Liver (tissue), 9 donors: ENCODE data around the gene TSPEAR. TPM values are rescaled to one million over a fixed set of nuclear protein-coding genes. Genes with fewer than 3 reads are reported as not detected.

Source experiments
- DNase-seq: peaks from one replicate; pipeline ENCODE4 v3.0.0-alpha.2; 2017; ENCODE audit warnings: low spot score
- H3K27ac ChIP-seq, 2 donors: one replicate each; pipeline ENCODE4 v1.7.0; 2013; ENCODE audit warnings: inconsistent platforms in 2 of 2, low read length in 2 of 2, control low read depth in 1 of 2, low read depth in 1 of 2, mild to moderate bottlenecking in 1 of 2
- H3K27me3 ChIP-seq, 4 donors: one replicate each; pipeline versions ENCODE4 v1.6.1 to v1.7.0; 2013; ENCODE audit warnings: low read length in 3 of 4, inconsistent platforms in 1 of 4, mild to moderate bottlenecking in 1 of 4, moderate library complexity in 1 of 4; ENCODE audit not compliant: control insufficient read depth in 4 of 4, insufficient read depth in 4 of 4
- H3K36me3 ChIP-seq, 4 donors: one replicate each; pipeline versions ENCODE4 v1.6.1 to v1.7.0; 2013; ENCODE audit warnings: low read length in 3 of 4, mild to moderate bottlenecking in 3 of 4, low read depth in 1 of 4, moderate library complexity in 1 of 4; ENCODE audit not compliant: control insufficient read depth in 4 of 4, insufficient read depth in 3 of 4
- H3K4me1 ChIP-seq, 4 donors: one replicate each; pipeline versions ENCODE4 v1.6.1 to v1.7.0; 2013; ENCODE audit warnings: low read length in 3 of 4, mild to moderate bottlenecking in 3 of 4, moderate library complexity in 1 of 4; ENCODE audit not compliant: control insufficient read depth in 4 of 4, insufficient read depth in 4 of 4
- H3K4me3 ChIP-seq, 3 donors: one replicate each; pipeline versions ENCODE4 v1.6.1 to v1.7.0; 2013; ENCODE audit warnings: low read length in 3 of 3, control low read depth in 1 of 3, low read depth in 1 of 3, mild to moderate bottlenecking in 1 of 3
- H3K9ac ChIP-seq, 2 donors: one replicate each; pipeline ENCODE4 v1.7.0; 2013; ENCODE audit warnings: low read length in 2 of 2, mild to moderate bottlenecking in 2 of 2, moderate library complexity in 2 of 2, control low read depth in 1 of 2, low read depth in 1 of 2
- H3K9me3 ChIP-seq, 4 donors: one replicate each; pipeline versions ENCODE4 v1.6.1 to v1.7.0; 2013; ENCODE audit warnings: low read length in 3 of 4; ENCODE audit not compliant: control insufficient read depth in 4 of 4
- ATF3 ChIP-seq: IDR thresholded peaks from 2 replicates; pipeline ENCODE4 v1.6.1; 2016; ENCODE audit warnings: antibody characterized with exemption
- CTCF ChIP-seq: fragments of 150-350 bp; IDR thresholded peaks from 2 replicates; pipeline ENCODE4 v1.5.1; 2017; ENCODE audit warnings: improper control_type of control experiment, low read depth, low read length; ENCODE audit not compliant: missing input control
- FOXA1 ChIP-seq: IDR thresholded peaks from 2 replicates; pipeline ENCODE4 v1.6.1; 2016; ENCODE audit warnings: antibody characterized with exemption
- FOXA2 ChIP-seq: IDR thresholded peaks from 2 replicates; pipeline ENCODE4 v1.6.1; 2016; ENCODE audit warnings: antibody characterized with exemption
- HNF4G ChIP-seq: IDR thresholded peaks from 2 replicates; pipeline ENCODE4 v1.6.1; 2016; ENCODE audit warnings: antibody characterized with exemption
- JUND ChIP-seq, 2 donors: IDR thresholded peaks; 2 replicates each; pipeline ENCODE4 v1.6.1; 2016; ENCODE audit warnings: antibody characterized with exemption in 2 of 2
- NR2F2 ChIP-seq: IDR thresholded peaks from 2 replicates; pipeline ENCODE4 v1.6.1; 2016; ENCODE audit warnings: antibody characterized with exemption
- RAD21 ChIP-seq, 2 donors: IDR thresholded peaks; 2 replicates each; pipeline ENCODE4 v1.6.1; 2016; ENCODE audit warnings: antibody characterized with exemption in 2 of 2, mild to moderate bottlenecking in 2 of 2
- RXRA ChIP-seq, 2 donors: IDR thresholded peaks; 2 replicates each; pipeline ENCODE4 v1.6.1; 2017 to 2018; ENCODE audit warnings: antibody characterized with exemption in 2 of 2, mild to moderate bottlenecking in 1 of 2
- TAF1 ChIP-seq: conservative IDR thresholded peaks from 2 replicates; pipeline ENCODE4 v1.6.1; 2016; ENCODE audit warnings: antibody characterized with exemption, mild to moderate bottlenecking
- YY1 ChIP-seq: IDR thresholded peaks from 2 replicates; pipeline ENCODE4 v1.6.1; 2016; ENCODE audit warnings: antibody characterized with exemption, mild to moderate bottlenecking
- WGBS: extraction: QIAGEN DNeasy Blood & Tissue Kit; methylation state at CpG from one replicate; pipeline ENCODE4 v1.1.7; 2013; 5-methylcytosine and 5-hydroxymethylcytosine counted together
- polyA plus RNA-seq, 2 donors: library from polyadenylated mRNA; stranded (reverse) in 1 of 2; unstranded in 1 of 2; fragments of 200-250 nt in 1 of 2; fragments of >200 nt in 1 of 2; fragmentation: Nextera tagmentation in 1 of 2; extraction: Ambion mirVana in 1 of 2; gene quantifications; one replicate each; pipeline versions ENCODE4 v1.2.1 to v1.2.3, GENCODE V29; 2013 to 2015
- total RNA-seq, 2 donors: library from RNA; depleted of rRNA; stranded (reverse); fragments of >200 nt; gene quantifications; one replicate each; pipeline ENCODE4 v1.2.3, GENCODE V29; 2014
- TF ChIP-seq, protein P1 (sequence below): IDR thresholded peaks from 2 replicates; pipeline ENCODE4 v1.6.1; 2016; ENCODE audit warnings: antibody characterized with exemption
- TF ChIP-seq, protein P2 (sequence below): IDR thresholded peaks from 2 replicates; pipeline ENCODE4 v1.6.1; 2016; ENCODE audit warnings: antibody characterized with exemption, mild to moderate bottlenecking
- TF ChIP-seq, protein P3 (sequence below): IDR thresholded peaks from 2 replicates; pipeline ENCODE4 v1.6.1; 2016; ENCODE audit warnings: antibody characterized with exemption
- donor health status: healthy.
- donor health status: healthy.
- donor health status: healthy.
- donor health status: healthy.
- donor health status: healthy.

TSPEAR gene
- total and polyA plus RNA-seq, 4 donors: under 0.01 to 0.14 (median 0.01) TPM; not detected in 1

- no peak for TF ChIP-seq NR2F2
- TF ChIP-seq HNF4G: no peak
Measured at GRCh38 chr21:44706706-44707581, 4.4 kb downstream of the TSPEAR start (continued).

DNA sequence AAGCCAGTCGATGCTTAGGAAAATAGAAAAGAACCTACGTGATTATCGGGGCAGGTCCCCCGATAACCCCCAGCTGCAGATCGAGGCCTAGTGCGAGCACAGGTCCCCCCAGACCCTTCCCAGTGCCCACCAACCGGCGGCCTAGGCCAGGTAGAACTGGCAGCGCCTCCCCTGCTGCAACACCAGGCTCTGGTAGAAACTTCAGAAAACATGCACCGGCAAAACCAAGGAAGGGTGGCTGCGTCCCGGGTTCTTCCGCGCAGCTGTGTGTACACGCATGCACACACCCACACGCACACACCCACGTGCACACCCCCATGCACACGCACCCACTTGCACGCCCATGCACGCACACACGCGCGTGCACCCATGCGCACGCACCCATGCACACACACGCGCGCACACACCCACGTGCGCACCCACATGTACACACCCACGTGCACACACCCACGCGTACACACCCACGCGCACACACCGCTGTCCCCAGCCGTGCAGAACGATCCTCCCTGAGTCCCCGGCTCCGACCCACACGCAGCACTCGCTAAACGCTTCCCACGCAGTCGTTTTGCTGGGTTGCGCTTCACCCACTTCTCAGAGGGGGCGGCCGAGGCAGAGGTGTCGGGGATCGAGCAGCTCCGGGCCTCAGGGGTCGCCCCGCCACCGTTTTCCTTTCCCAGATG is 5.2 kb downstream of the TSPEAR start:
- no peak overlapping the region for H3K27ac ChIP-seq
- no peak overlapping the region for H3K4me3 ChIP-seq
- H3K4me1 ChIP-seq: peaks cover 2 to 11% (median 6%) of the 10 kb centered on the region in 4 donors
- no peak for TF ChIP-seq CTCF
- no peak for TF ChIP-seq RAD21 (IDR thresholded peaks at IDR 0.05)
- TF ChIP-seq JUND (IDR thresholded peaks at IDR 0.05): no peak
- TF ChIP-seq ATF3: no peak
- TF ChIP-seq, protein P1, sequence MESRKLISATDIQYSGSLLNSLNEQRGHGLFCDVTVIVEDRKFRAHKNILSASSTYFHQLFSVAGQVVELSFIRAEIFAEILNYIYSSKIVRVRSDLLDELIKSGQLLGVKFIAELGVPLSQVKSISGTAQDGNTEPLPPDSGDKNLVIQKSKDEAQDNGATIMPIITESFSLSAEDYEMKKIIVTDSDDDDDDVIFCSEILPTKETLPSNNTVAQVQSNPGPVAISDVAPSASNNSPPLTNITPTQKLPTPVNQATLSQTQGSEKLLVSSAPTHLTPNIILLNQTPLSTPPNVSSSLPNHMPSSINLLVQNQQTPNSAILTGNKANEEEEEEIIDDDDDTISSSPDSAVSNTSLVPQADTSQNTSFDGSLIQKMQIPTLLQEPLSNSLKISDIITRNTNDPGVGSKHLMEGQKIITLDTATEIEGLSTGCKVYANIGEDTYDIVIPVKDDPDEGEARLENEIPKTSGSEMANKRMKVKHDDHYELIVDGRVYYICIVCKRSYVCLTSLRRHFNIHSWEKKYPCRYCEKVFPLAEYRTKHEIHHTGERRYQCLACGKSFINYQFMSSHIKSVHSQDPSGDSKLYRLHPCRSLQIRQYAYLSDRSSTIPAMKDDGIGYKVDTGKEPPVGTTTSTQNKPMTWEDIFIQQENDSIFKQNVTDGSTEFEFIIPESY: no peak
- no peak for TF ChIP-seq FOXA2
- TF ChIP-seq HNF4G: no peak
- TF ChIP-seq, protein P2, sequence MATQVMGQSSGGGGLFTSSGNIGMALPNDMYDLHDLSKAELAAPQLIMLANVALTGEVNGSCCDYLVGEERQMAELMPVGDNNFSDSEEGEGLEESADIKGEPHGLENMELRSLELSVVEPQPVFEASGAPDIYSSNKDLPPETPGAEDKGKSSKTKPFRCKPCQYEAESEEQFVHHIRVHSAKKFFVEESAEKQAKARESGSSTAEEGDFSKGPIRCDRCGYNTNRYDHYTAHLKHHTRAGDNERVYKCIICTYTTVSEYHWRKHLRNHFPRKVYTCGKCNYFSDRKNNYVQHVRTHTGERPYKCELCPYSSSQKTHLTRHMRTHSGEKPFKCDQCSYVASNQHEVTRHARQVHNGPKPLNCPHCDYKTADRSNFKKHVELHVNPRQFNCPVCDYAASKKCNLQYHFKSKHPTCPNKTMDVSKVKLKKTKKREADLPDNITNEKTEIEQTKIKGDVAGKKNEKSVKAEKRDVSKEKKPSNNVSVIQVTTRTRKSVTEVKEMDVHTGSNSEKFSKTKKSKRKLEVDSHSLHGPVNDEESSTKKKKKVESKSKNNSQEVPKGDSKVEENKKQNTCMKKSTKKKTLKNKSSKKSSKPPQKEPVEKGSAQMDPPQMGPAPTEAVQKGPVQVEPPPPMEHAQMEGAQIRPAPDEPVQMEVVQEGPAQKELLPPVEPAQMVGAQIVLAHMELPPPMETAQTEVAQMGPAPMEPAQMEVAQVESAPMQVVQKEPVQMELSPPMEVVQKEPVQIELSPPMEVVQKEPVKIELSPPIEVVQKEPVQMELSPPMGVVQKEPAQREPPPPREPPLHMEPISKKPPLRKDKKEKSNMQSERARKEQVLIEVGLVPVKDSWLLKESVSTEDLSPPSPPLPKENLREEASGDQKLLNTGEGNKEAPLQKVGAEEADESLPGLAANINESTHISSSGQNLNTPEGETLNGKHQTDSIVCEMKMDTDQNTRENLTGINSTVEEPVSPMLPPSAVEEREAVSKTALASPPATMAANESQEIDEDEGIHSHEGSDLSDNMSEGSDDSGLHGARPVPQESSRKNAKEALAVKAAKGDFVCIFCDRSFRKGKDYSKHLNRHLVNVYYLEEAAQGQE: no peak
- WGBS: 13% methylated on average over 54 of the region's 54 CpGs
- peak; percentile 12 for DNase-seq
- H3K36me3 ChIP-seq: no peaks in the 10 kb centered on the region
- no peaks in the 10 kb centered on the region for H3K9me3 ChIP-seq
- peaks cover 5 to 18% (median 10%) of the 10 kb centered on the region in 4 donors for H3K27me3 ChIP-seq
- H3K9ac ChIP-seq: no peak overlapping the region

- H3K4me3 ChIP-seq: no peak overlapping the region
- H3K9ac ChIP-seq: no peak overlapping the region
- peaks cover 2 to 8% (median 4%) of the 10 kb centered on the region in 4 donors for H3K4me1 ChIP-seq
- WGBS: 26% methylated on average over 13 of the region's 13 CpGs
- H3K27ac ChIP-seq: no peak overlapping the region
- H3K36me3 ChIP-seq: no peaks in the 10 kb centered on the region
- DNase-seq: peak; percentile 19
- peaks cover 6 to 21% (median 13%) of the 10 kb centered on the region in 4 donors for H3K27me3 ChIP-seq
- no peaks in the 10 kb centered on the region for H3K9me3 ChIP-seq
- no peak for TF ChIP-seq TAF1
- TF ChIP-seq FOXA1: no peak
- no peak for TF ChIP-seq RXRA (IDR thresholded peaks at IDR 0.05)
- TF ChIP-seq, protein P3, sequence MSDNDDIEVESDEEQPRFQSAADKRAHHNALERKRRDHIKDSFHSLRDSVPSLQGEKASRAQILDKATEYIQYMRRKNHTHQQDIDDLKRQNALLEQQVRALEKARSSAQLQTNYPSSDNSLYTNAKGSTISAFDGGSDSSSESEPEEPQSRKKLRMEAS: no peak
- no peak for TF ChIP-seq YY1
- TF ChIP-seq, protein P2: no peak
Measured at GRCh38 chr21:44704636-44705001, 6.8 kb downstream of the TSPEAR start.
